HEK293T (cell line): Measurements from ENCODE around the gene RGS10.

ENCODE experiments used
- ARNT ChIP-seq: fragments of 450-650 bp; IDR thresholded peaks from 2 replicates; pipeline ENCODE4 v1.6.1; 2017; ENCODE audit warnings: mild to moderate bottlenecking
- BHLHE40 ChIP-seq: fragments of 450-650 bp; IDR thresholded peaks from 2 replicates; pipeline ENCODE4 v1.6.1; 2016; ENCODE audit warnings: mild to moderate bottlenecking, moderate library complexity, borderline replicate concordance
- ELF4 ChIP-seq: fragments of 450-650 bp; IDR thresholded peaks from 2 replicates; pipeline ENCODE4 v1.6.1; 2017; ENCODE audit warnings: antibody characterized with exemption
- FOXA1 ChIP-seq: fragments of 450-650 bp; IDR thresholded peaks from 2 replicates; pipeline ENCODE4 v1.6.1; 2016; ENCODE audit warnings: mild to moderate bottlenecking
- FOXM1 ChIP-seq: fragments of 450-650 bp; IDR thresholded peaks from 2 replicates; pipeline ENCODE4 v1.6.1; 2017; ENCODE audit warnings: mild to moderate bottlenecking, borderline replicate concordance
- SP1 ChIP-seq: fragments of 450-650 bp; IDR thresholded peaks from 2 replicates; pipeline ENCODE4 v1.6.1; 2017
- ZNF384 ChIP-seq: fragments of 450-650 bp; IDR thresholded peaks from 2 replicates; pipeline ENCODE4 v1.6.1; 2016

DNA sequence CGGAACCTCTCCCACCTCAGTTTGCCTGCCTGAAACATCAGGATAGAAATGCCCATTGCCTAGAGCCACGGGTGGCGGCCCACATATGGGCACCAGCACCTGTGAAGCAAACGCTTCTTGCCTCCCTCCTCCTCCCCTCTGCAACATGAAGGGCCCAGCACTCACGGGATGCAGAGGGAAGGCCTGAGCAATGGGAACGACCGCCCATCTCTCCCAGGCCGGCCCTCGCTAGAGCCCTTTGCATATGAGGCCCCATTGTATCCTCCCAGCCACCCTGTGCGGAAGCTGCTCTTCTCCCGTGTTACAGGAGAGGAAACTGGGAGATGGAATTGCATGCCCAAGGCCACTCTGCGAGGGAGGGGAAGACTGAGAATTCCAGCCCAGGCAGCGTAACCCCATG is 88.2 kb downstream of the RGS10 start:
- TF ChIP-seq SP1 (no peak), FOXM1 (no peak), BHLHE40 (no peak), ARNT (no peak), ELF4 (no peak), FOXA1 (no peak), ZNF384 (no peak)
